Bronchial epithelial cell (primary cell): ENCODE results near the gene FAM13C. TPM values are rescaled to one million over a fixed set of nuclear protein-coding genes. Genes with fewer than 3 reads are reported as not detected.

ENCODE experiments used
- DNase-seq: peaks from one replicate; pipeline ENCODE4 v3.0.0-alpha.2; 2010; ENCODE audit warnings: low read depth
- FAIRE-seq: peaks from 2 replicates; lab custom pipeline; 2011; peaks lifted over from hg19 to GRCh38; lab: Jason Lieb, UNC
- H3K27me3 ChIP-seq: 2 replicates; pipeline ENCODE4 v1.5.1; 2011; ENCODE audit warnings: low read length; ENCODE audit not compliant: control insufficient read depth, insufficient read depth
- H3K36me3 ChIP-seq: 2 replicates; pipeline ENCODE4 v1.5.1; 2011; ENCODE audit warnings: low read length; ENCODE audit not compliant: control insufficient read depth, insufficient read depth
- H3K4me3 ChIP-seq: 2 replicates; pipeline ENCODE4 v1.5.1; 2011; ENCODE audit warnings: mild to moderate bottlenecking, low read depth, low read length, control low read depth
- CTCF ChIP-seq: IDR thresholded peaks from 2 replicates; pipeline ENCODE4 v1.5.1; 2011; ENCODE audit warnings: mild to moderate bottlenecking, moderate library complexity, low read length, control low read depth, inconsistent platforms; ENCODE audit not compliant: insufficient read depth, severe bottlenecking
- total RNA-seq: library from RNA; depleted of rRNA; stranded (reverse); fragments of >200 nt; gene quantifications from 2 replicates; pipeline ENCODE4 v1.2.1, GENCODE V29; 2014

FAM13C gene
- total RNA-seq, 1 donor from 2014 or later = under 0.01 TPM

GRCh38 chr10:59383436-59383835 is 21.1 kb upstream of the FAM13C start:
- Histone ChIP-seq H3K4me3 (no peak overlapping the region), H3K36me3 (no peaks in the 10 kb centered on the region), H3K27me3 (no peaks in the 10 kb centered on the region)
- FAIRE-seq (no peak), DNase-seq (no peak)
- no peak for TF ChIP-seq CTCF

GRCh38 chr10:59382831-59383295 is 20.5 kb upstream of the FAM13C start:
- no peak for DNase-seq
- Histone ChIP-seq H3K27me3 (no peaks in the 10 kb centered on the region), H3K36me3 (no peaks in the 10 kb centered on the region), H3K4me3 (no peak overlapping the region)
- FAIRE-seq = no peak
- no peak for TF ChIP-seq CTCF

GRCh38 chr10:59381687-59382086 is 19.3 kb upstream of the FAM13C start:
- H3K4me3 ChIP-seq = no peak overlapping the region
- DNase-seq = no peak
- no peak for TF ChIP-seq CTCF
- FAIRE-seq = no peak
- H3K36me3 ChIP-seq = no peaks in the 10 kb centered on the region
- H3K27me3 ChIP-seq = no peaks in the 10 kb centered on the region

GRCh38 chr10:59376846-59377245 is 14.5 kb upstream of the FAM13C start:
- no peak for FAIRE-seq
- Histone ChIP-seq H3K4me3 (no peak overlapping the region), H3K27me3 (no peaks in the 10 kb centered on the region), H3K36me3 (no peaks in the 10 kb centered on the region)
- no peak for TF ChIP-seq CTCF
- DNase-seq = peak; percentile 2

GRCh38 chr10:59375990-59376389 is 13.6 kb upstream of the FAM13C start:
- FAIRE-seq = no peak
- no peaks in the 10 kb centered on the region for H3K27me3 ChIP-seq

More at GRCh38 chr10:59375990-59376389, 13.6 kb upstream of the FAM13C start:
- H3K4me3 ChIP-seq = no peak overlapping the region
- no peak for DNase-seq
- H3K36me3 ChIP-seq = no peaks in the 10 kb centered on the region
- TF ChIP-seq CTCF = no peak
